ENCODE results near the gene DCBLD1. TPM values are rescaled to one million over a fixed set of nuclear protein-coding genes. Genes with fewer than 3 reads are reported as not detected.

DCBLD1 gene
- total RNA-seq, 2 donors from 2014 or later, result 1.0 to 3.1 TPM

GRCh38 chr6:117555882-117556498 lies 73.5 kb downstream of the DCBLD1 start:
- no peak for ATAC-seq
- Mint-ChIP-seq H3K36me3 (no peaks in the 10 kb centered on the region), H3K27ac (no peak overlapping the region), H3K9me3 (no peaks in the 10 kb centered on the region)
- peak in 1 of 2 donors; percentile 65 for DNase-seq (ENCODE audit: low spot score in 2 of 2)

- no peaks in the 10 kb centered on the region for H3K36me3 Mint-ChIP-seq
- no peaks in the 10 kb centered on the region for H3K9me3 Mint-ChIP-seq
- DNase-seq (ENCODE audit: low spot score in 2 of 2), result no peak
- no peak overlapping the region for H3K27ac Mint-ChIP-seq
- ATAC-seq, result no peak
Measured at GRCh38 chr6:117557951-117558350, 75.5 kb downstream of the DCBLD1 start.

DNA sequence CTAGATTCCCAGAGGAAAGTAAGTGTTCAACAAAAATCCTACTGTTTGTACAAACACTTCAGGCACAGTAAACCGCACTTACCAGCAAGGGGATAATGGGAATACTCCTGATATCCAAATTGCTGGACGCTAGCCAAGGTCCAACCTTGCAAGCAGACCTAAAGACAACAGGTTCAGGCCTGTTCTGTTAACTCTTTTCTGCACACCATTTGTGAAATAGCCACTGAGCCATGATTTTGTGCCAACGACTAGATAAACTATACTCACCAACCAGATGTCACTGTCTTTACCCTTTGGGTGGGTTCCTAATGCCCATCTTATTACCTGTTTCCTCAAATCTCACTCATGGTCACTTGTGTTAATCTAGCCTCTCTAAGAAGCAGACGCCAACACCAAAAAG lies 76.3 kb downstream of the DCBLD1 start:
- Mint-ChIP-seq H3K9me3 (no peaks in the 10 kb centered on the region), H3K27ac (no peak overlapping the region), H3K36me3 (no peaks in the 10 kb centered on the region)
- DNase-seq (ENCODE audit: low spot score in 2 of 2) (no peak), ATAC-seq (no peak)

DNA sequence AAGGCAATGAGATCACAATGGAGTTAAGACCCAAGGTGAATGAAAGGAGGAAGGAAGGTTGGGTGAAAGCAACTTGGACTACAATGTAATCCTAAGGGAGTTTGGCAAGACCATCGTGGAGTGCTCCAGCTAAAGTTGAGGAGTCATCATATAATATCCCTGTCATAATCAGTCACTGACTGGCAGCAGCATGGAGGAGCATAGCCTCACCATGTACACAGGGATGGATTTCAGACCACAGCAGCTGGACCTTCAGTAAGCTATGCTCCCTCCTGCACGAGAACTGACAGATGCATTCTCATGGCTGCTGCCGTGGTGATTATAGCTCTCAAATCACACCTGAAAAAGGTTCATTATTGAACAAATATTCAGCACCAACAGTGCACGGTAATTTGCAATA lies 76.8 kb downstream of the DCBLD1 start:
- H3K36me3 Mint-ChIP-seq, result no peaks in the 10 kb centered on the region
- ATAC-seq (no peak), DNase-seq (ENCODE audit: low spot score in 2 of 2) (no peak)
- no peak overlapping the region for H3K27ac Mint-ChIP-seq
- H3K9me3 Mint-ChIP-seq, result no peaks in the 10 kb centered on the region

DNA sequence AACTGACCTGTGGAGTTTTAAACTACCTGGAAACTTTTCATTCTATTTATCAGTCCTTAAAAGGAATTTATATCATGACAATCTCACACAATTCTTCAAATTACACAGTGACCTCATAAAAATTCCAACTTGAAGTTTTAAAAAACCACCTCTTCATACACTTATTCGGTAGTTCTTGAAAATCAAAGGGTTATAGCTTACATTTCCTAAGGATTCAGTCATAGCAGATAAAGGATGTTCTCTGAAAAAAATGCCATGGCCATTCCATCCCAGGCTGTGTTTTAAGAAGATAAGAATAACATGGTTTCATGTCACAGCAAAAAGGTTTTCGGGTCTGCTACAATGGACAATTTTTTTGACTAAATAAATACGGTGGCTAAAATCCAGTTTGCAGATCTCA lies 78.7 kb downstream of the DCBLD1 start:
- H3K9me3 Mint-ChIP-seq, result no peaks in the 10 kb centered on the region
- H3K27ac Mint-ChIP-seq, result no peak overlapping the region
- DNase-seq (ENCODE audit: low spot score in 2 of 2) (no peak), ATAC-seq (no peak)
- H3K36me3 Mint-ChIP-seq, result no peaks in the 10 kb centered on the region

- DNase-seq (ENCODE audit: low spot score in 2 of 2) (no peak), ATAC-seq (no peak)
- peaks cover 0 to 6% of the 10 kb centered on the region in 2 donors for H3K36me3 Mint-ChIP-seq
Measured at GRCh38 chr6:117564681-117565080, 82.2 kb downstream of the DCBLD1 start.

DNA sequence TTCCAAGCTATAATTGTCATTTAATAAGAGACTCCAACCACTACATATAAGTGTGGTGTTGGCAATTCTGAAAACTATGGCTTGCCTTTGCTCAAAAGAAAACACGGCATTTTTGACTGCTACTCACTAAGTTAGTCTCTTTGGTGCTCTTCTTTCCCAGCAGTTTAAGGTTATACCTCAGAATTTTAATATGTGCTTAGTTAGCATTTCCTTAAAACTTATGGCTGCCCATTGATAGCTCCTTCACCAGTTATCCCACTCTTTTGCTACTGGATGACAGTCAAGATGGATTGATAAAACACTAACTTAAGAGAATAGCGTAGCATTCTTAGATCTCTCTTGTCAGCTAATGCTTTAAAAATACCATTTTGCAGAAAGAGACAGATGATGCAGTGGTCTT lies 85.8 kb downstream of the DCBLD1 start:
- no peak for ATAC-seq
- H3K36me3 Mint-ChIP-seq, result peaks cover 0 to 20% of the 10 kb centered on the region in 2 donors
- H3K27ac Mint-ChIP-seq, result peak overlapping the region in 1 of 2 donors; percentile 45
- no peaks in the 10 kb centered on the region for H3K9me3 Mint-ChIP-seq
- no peak for DNase-seq (ENCODE audit: low spot score in 2 of 2)

More at GRCh38 chr6:117564681-117565080, 82.2 kb downstream of the DCBLD1 start:
- Mint-ChIP-seq H3K27ac (no peak overlapping the region), H3K9me3 (no peaks in the 10 kb centered on the region)

- no peak overlapping the region for H3K27ac Mint-ChIP-seq
- peak; percentile 57 to 98 for ATAC-seq
- peaks cover 0 to 23% of the 10 kb centered on the region in 2 donors for H3K36me3 Mint-ChIP-seq
- DNase-seq (ENCODE audit: low spot score in 2 of 2), result no peak
- H3K9me3 Mint-ChIP-seq, result no peaks in the 10 kb centered on the region
Measured at GRCh38 chr6:117568831-117569410, 86.4 kb downstream of the DCBLD1 start.

DNA sequence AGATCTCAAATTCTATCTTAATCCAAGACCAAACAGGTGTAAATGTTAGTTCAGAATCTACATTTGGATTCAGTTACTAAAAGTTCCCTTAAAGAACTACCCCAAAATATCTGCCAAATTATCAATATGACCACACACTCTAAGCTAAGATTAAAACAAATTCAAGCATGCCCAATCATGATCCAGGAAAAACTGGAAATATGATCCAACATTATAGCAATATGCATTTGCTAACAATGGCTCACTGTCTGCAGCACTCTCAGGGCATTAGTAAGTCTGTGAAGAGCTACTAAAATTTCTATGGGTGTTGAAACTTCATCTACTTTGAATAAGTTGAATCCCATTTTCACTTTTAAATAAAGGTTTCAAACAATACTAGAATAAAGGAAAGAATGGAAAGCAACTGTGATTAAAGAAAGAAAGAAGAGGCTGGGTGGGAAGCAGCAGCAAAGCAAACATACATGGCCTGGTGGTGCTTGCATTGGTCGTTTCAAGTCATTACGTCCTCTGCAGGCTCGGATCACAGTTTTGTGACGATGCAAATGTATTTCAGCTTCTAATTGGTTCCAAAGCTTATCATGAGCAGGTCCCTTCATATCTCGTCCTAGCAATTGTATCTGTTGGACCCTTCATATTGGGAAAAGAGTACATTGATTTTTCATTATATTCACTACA lies 90.7 kb downstream of the DCBLD1 start:
- Mint-ChIP-seq H3K36me3 (peaks cover 0 to 22% of the 10 kb centered on the region in 2 donors), H3K9me3 (no peaks in the 10 kb centered on the region), H3K27ac (no peak overlapping the region)
- ATAC-seq (no peak), DNase-seq (ENCODE audit: low spot score in 2 of 2) (no peak)

DNA sequence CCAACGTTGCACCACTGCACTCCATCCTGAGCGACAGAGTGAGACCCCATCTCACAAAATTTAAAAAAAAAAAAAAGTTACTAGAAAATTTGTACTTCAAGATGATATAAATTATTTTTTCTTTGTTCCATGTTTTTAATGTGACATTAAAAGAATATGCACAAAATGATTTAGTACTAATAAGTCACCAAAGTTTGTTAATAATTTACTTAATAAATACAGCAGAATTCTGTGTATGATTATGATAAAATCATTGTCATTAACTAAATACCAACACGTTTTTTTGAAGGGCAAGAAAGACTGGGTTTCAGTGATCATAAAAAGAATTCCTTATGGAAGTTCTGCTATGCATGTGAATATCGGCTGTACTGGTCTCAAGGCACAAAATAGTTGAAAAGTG lies 91.7 kb downstream of the DCBLD1 start:
- ATAC-seq, result no peak
- no peaks in the 10 kb centered on the region for H3K9me3 Mint-ChIP-seq
- DNase-seq (ENCODE audit: low spot score in 2 of 2), result no peak
- H3K36me3 Mint-ChIP-seq, result peaks cover 0 to 17% of the 10 kb centered on the region in 2 donors
- H3K27ac Mint-ChIP-seq, result no peak overlapping the region

GRCh38 chr6:117585647-117586046 lies 103.2 kb downstream of the DCBLD1 start:
- no peak for ATAC-seq
- no peak for DNase-seq (ENCODE audit: low spot score in 2 of 2)
- Mint-ChIP-seq H3K36me3 (peaks cover 14 to 35% of the 10 kb centered on the region in 2 donors), H3K27ac (no peak overlapping the region), H3K9me3 (no peaks in the 10 kb centered on the region)

DNA sequence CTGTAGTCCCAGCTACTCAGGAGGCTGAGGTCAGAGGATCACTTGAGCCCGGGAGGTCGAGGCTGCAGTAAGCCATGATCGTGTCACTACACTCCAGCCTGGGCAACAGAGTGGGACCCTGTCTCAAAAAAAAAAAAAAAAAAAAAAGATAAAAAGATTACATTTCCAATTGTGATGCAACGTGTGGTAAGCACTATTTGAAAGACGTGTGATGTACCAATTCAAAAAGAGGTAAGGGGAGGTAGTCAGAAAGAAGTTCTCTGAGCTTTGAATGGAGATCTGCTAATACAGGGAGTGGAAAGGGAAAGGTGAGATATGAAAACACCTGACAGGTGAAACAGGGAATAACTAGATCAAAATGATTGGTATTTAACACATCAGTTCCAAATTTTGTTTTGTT lies 108.0 kb downstream of the DCBLD1 start:
- Mint-ChIP-seq H3K9me3 (no peaks in the 10 kb centered on the region), H3K36me3 (peaks cover 5 to 24% of the 10 kb centered on the region in 2 donors), H3K27ac (no peak overlapping the region)
- ATAC-seq, result no peak
- no peak for DNase-seq (ENCODE audit: low spot score in 2 of 2)

DNA sequence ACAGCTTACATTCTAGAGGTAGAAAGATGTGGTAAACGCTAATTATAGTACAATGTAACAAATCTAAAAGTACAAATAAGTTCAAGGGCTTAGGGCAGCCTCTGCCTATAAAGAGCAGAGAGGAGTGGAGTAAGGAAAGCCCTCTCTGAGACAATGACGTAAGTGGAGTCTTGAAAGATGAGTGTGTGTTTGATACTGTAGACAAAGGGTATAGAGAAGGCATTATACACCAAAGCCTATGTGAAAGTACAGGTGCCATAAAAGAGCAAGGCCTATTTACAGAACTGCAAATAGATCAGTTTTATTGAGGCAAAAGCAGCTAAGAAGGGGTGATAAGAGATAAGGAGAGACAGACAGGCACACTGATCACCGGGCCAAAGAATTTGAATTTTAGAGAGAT lies 108.9 kb downstream of the DCBLD1 start:
- Mint-ChIP-seq H3K27ac (no peak overlapping the region), H3K9me3 (peaks cover 4 to 6% of the 10 kb centered on the region in 2 donors), H3K36me3 (peaks cover 9 to 30% of the 10 kb centered on the region in 2 donors)
- ATAC-seq, result no peak
- no peak for DNase-seq (ENCODE audit: low spot score in 2 of 2)

- Mint-ChIP-seq H3K27ac (no peak overlapping the region), H3K9me3 (peaks cover 6 to 10% of the 10 kb centered on the region in 2 donors), H3K36me3 (peaks cover 21 to 43% of the 10 kb centered on the region in 2 donors)
- ATAC-seq, result no peak
- DNase-seq (ENCODE audit: low spot score in 2 of 2), result no peak
Measured at GRCh38 chr6:117592983-117593759, 110.7 kb downstream of the DCBLD1 start.

GRCh38 chr6:117595099-117595923 lies 112.8 kb downstream of the DCBLD1 start:
- DNase-seq (ENCODE audit: low spot score in 2 of 2) (no peak), ATAC-seq (no peak)
- H3K9me3 Mint-ChIP-seq, result peaks cover 6 to 10% of the 10 kb centered on the region in 2 donors
- H3K27ac Mint-ChIP-seq, result no peak overlapping the region
- peaks cover 26 to 47% of the 10 kb centered on the region in 2 donors for H3K36me3 Mint-ChIP-seq

GRCh38 chr6:117597755-117598154 lies 115.3 kb downstream of the DCBLD1 start:
- peaks cover 40 to 53% of the 10 kb centered on the region in 2 donors for H3K36me3 Mint-ChIP-seq

More at GRCh38 chr6:117597755-117598154, 115.3 kb downstream of the DCBLD1 start:
- ATAC-seq (no peak), DNase-seq (ENCODE audit: low spot score in 2 of 2) (no peak)
- H3K9me3 Mint-ChIP-seq, result peaks cover 6 to 10% of the 10 kb centered on the region in 2 donors
- no peak overlapping the region for H3K27ac Mint-ChIP-seq
